ENCODE data around the gene LY6G5C. TPM values are rescaled to one million over a fixed set of nuclear protein-coding genes. Genes with fewer than 3 reads are reported as not detected.

LY6G5C gene
- total and polyA plus RNA-seq, 2 experiments from 2014 or later = 2.1 TPM; not detected in 1

- H3K4me1 Mint-ChIP-seq = peaks cover 35% of the 10 kb centered on the region
- H3K27ac Mint-ChIP-seq = peak within 1 kb of the TSS; percentile 98
- peaks cover 21% of the 10 kb centered on the region; the same call in 1 of the 2 replicates for H3F3A ChIP-seq (replicated peaks; ENCODE audit: low read depth)
- peaks cover 25% of the 10 kb centered on the region for H3K4me1 ChIP-seq (ENCODE audit: insufficient read depth)
- no peaks in the 10 kb centered on the region; the same call in 2 of the 3 replicates for H3K9me3 Mint-ChIP-seq
- peaks cover 12% of the 10 kb centered on the region for H4K20me1 ChIP-seq (replicated peaks; ENCODE audit: insufficient read depth)
- peaks cover 41% of the 10 kb centered on the region for H3K36me3 ChIP-seq (ENCODE audit: insufficient read depth)
- H3K27ac ChIP-seq (ENCODE audit: low read depth) = peak within 1 kb of the TSS; percentile 94
- peak within 1 kb of the TSS; percentile 97 for H3K4me3 ChIP-seq
- H3K9me2 ChIP-seq (ENCODE audit: insufficient read depth) = no peaks in the 10 kb centered on the region
- peaks cover 17% of the 10 kb centered on the region for H3K27me3 Mint-ChIP-seq (ENCODE audit: insufficient read depth, low read depth, poor library complexity)
- DNase-seq (ENCODE audit: low spot score) (peak; percentile 88), ATAC-seq (peak; percentile 32)
- peak within 1 kb of the TSS; percentile 1; the same call in 1 of the 2 replicates for H2AFZ ChIP-seq
- H3K27me3 ChIP-seq (ENCODE audit: insufficient read depth) = no peaks in the 10 kb centered on the region
- TF ChIP-seq POLR2AphosphoS5 (IDR thresholded peaks at IDR 0.05; ENCODE audit: low read depth) (peak; percentile 51), ZNF462 (CRISPR knock-in tag; IDR thresholded peaks at IDR 0.05) (no peak), ETS1 (IDR thresholded peaks at IDR 0.05) (peak; percentile 40; the same call in 1 of the 2 replicates), CREB1 (CRISPR knock-in tag; IDR thresholded peaks at IDR 0.05; ENCODE audit: low read depth) (no peak; the same call in 1 of the 2 replicates), EZH2 (IDR thresholded peaks at IDR 0.05; ENCODE audit: low read depth, unreplicated experiment) (no peak), STAT1 (IDR thresholded peaks at IDR 0.05; ENCODE audit: unreplicated experiment) (no peak), REST (IDR thresholded peaks at IDR 0.05; ENCODE audit: unreplicated experiment) (no peak), ZNF114 (CRISPR knock-in tag; IDR thresholded peaks at IDR 0.05) (no peak), JUNB (IDR thresholded peaks at IDR 0.05; ENCODE audit: unreplicated experiment) (no peak), EZH2phosphoT487 (IDR thresholded peaks at IDR 0.05; ENCODE audit: unreplicated experiment) (no peak), NANOG (IDR thresholded peaks at IDR 0.05; ENCODE audit: borderline replicate concordance) (no peak), ZNF331 (CRISPR knock-in tag; IDR thresholded peaks at IDR 0.05; ENCODE audit: low read depth) (no peak)
- peaks cover 51% of the 10 kb centered on the region for H3K79me2 ChIP-seq (replicated peaks; ENCODE audit: insufficient read depth)
- H3K36me3 Mint-ChIP-seq (ENCODE audit: low read depth) = peaks cover 77% of the 10 kb centered on the region
- H3K4me2 ChIP-seq = peak within 1 kb of the TSS; percentile 89
- H3K4me3 Mint-ChIP-seq = peak within 1 kb of the TSS; percentile 93
Observed at GRCh38 chr6:31664790-31665500, 15.9 kb downstream of the LY6G5C start, which contains the start of gene GPANK1. TSS of gene GPANK1 (minus strand) at chr6:31664997. CDS start at chr6:31664478, 519 bp downstream.

All from GM23338 (cell line).